Nucleus accumbens (tissue), 56 donors: ENCODE measurements around the gene MYO1G.
"Not testable (repeated sequence)": the region's sequence is repeated elsewhere in the genome, so short reads cannot be mapped to it uniquely, and the experiment has no call there.

ENCODE experiments used
- DNase-seq, 56 donors: peaks; one replicate each; lab custom pipeline; 2025; lab: John Stamatoyannopoulos, UW

Gene MYO1G

GRCh38 chr7:44955733-44956132, 23.1 kb downstream of the MYO1G start:
- no peak for DNase-seq

- no peak for DNase-seq
Measured at GRCh38 chr7:44953156-44953555, 25.7 kb downstream of the MYO1G start.

GRCh38 chr7:44949303-44949702, 29.5 kb downstream of the MYO1G start:
- DNase-seq, result no peak

- DNase-seq, result no peak
Measured at GRCh38 chr7:44945479-44945878, 33.3 kb downstream of the MYO1G start.

- no peak for DNase-seq
Measured at GRCh38 chr7:44944821-44945220, 34.0 kb downstream of the MYO1G start.

GRCh38 chr7:44943631-44944030, 35.2 kb downstream of the MYO1G start:
- DNase-seq, result no peak

- no peak for DNase-seq
Measured at GRCh38 chr7:44937426-44937825, 41.4 kb downstream of the MYO1G start.

GRCh38 chr7:44936322-44936721, 42.5 kb downstream of the MYO1G start:
- no peak for DNase-seq

- DNase-seq, result no peak
Measured at GRCh38 chr7:44935583-44935982, 43.2 kb downstream of the MYO1G start.

- DNase-seq, result no peak
Measured at GRCh38 chr7:44935016-44935415, 43.8 kb downstream of the MYO1G start.

- not testable (repeated sequence) for DNase-seq
Measured at GRCh38 chr7:44934510-44934909, 44.3 kb downstream of the MYO1G start.

- DNase-seq, result no peak
Measured at GRCh38 chr7:44930921-44931320, 47.9 kb downstream of the MYO1G start.

- DNase-seq, result no peak
Measured at GRCh38 chr7:44922351-44922694, 56.5 kb downstream of the MYO1G start.

- DNase-seq, result peak in 53 of 56 donors; percentile 17 to 95 (median 72)
Measured at GRCh38 chr7:44921607-44922350, 57.0 kb downstream of the MYO1G start.

- no peak for DNase-seq
Measured at GRCh38 chr7:44920119-44920518, 58.7 kb downstream of the MYO1G start.

- no peak for DNase-seq
Measured at GRCh38 chr7:44918029-44918428, 60.8 kb downstream of the MYO1G start.

GRCh38 chr7:44917465-44917864, 61.4 kb downstream of the MYO1G start:
- no peak for DNase-seq

GRCh38 chr7:44914992-44915607, 63.7 kb downstream of the MYO1G start:
- peak in 3 of 56 donors; percentile 14 to 19 (median 18) for DNase-seq

GRCh38 chr7:44912775-44913347, 66.0 kb downstream of the MYO1G start:
- DNase-seq, result no peak
